HEK293 (cell line): ENCODE measurements around the gene ZNF22.

Experiments
- CTCF ChIA-PET: fragments of 350-600 bp; formaldehyde crosslinking; extraction: SDS; loops from one replicate; lab custom pipeline; 2021; ENCODE audit warnings: antibody characterized with exemption; lab: Yijun Ruan, JAX
- POLR2A ChIA-PET: fragments of 300-600 bp; formaldehyde crosslinking; extraction: SDS; loops from one replicate; lab custom pipeline; 2020; ENCODE audit warnings: antibody characterized with exemption, inconsistent platforms; lab: Yijun Ruan, JAX
- H3K27ac ChIP-seq: fragments of 200-500 bp; sonication (Bioruptor generic); 2 replicates; pipeline ENCODE4 v1.5.1; 2014; ENCODE audit warnings: low read depth, low read length, control low read depth, inconsistent platforms; ENCODE audit errors: extremely low read depth
- H3K36me3 ChIP-seq, 2 experiments: fragments of 200-500 bp in 1 of 2; sonication (Bioruptor generic) in 1 of 2; 1 replicate in 1 of 2; 2 replicates in 1 of 2; pipeline ENCODE4 v1.5.1; 2014 to 2017; ENCODE audit warnings: inconsistent platforms in 2 of 2, low read length in 2 of 2; ENCODE audit not compliant: control insufficient read depth in 2 of 2, insufficient read depth in 1 of 2
- H3K4me1 ChIP-seq: fragments of 200-500 bp; sonication (Bioruptor generic); 2 replicates; pipeline ENCODE4 v1.5.1; 2014; ENCODE audit warnings: mild to moderate bottlenecking, low read length, inconsistent platforms; ENCODE audit not compliant: control insufficient read depth, insufficient read depth
- H3K4me3 ChIP-seq: 2 replicates; pipeline ENCODE4 v1.5.1; 2011; ENCODE audit warnings: low read depth, mild to moderate bottlenecking, control low read depth, low read length, moderate library complexity
- H3K9me3 ChIP-seq: fragments of 200-500 bp; sonication (Bioruptor generic); 2 replicates; pipeline ENCODE4 v1.5.1; 2014; ENCODE audit warnings: low read depth, low read length, inconsistent platforms; ENCODE audit not compliant: control insufficient read depth, insufficient read depth
- GLIS1 ChIP-seq: fragments of 450-650 bp; formaldehyde crosslinking; IDR thresholded peaks from 2 replicates; pipeline ENCODE4 v1.5.1; 2016; ENCODE audit warnings: missing biosample characterization, missing genetic modification characterization
- IKZF3 ChIP-seq: fragments of 450-650 bp; IDR thresholded peaks from 2 replicates; pipeline ENCODE4 v1.5.0; 2018; ENCODE audit warnings: missing biosample characterization, mild to moderate bottlenecking, missing genetic modification characterization, moderate library complexity
- KLF1 ChIP-seq: fragments of 450-650 bp; formaldehyde crosslinking; IDR thresholded peaks from 2 replicates; pipeline ENCODE4 v1.5.1; 2016; ENCODE audit warnings: missing biosample characterization, missing genetic modification characterization
- KLF8 ChIP-seq: fragments of 450-650 bp; formaldehyde crosslinking; IDR thresholded peaks from 2 replicates; pipeline ENCODE4 v1.5.1; 2016; ENCODE audit warnings: missing biosample characterization, missing genetic modification characterization
- ZBTB26 ChIP-seq: fragments of 450-650 bp; formaldehyde crosslinking; optimal IDR thresholded peaks from 2 replicates; pipeline ENCODE3; 2016; ENCODE audit warnings: missing biosample characterization, mild to moderate bottlenecking, missing genetic modification characterization
- ZBTB48 ChIP-seq: fragments of 450-650 bp; formaldehyde crosslinking; IDR thresholded peaks from 2 replicates; pipeline ENCODE4 v1.5.1; 2016; ENCODE audit warnings: missing biosample characterization, missing genetic modification characterization
- ZBTB7A ChIP-seq: fragments of 450-650 bp; formaldehyde crosslinking; IDR thresholded peaks from 2 replicates; pipeline ENCODE4 v1.5.1; 2016; ENCODE audit warnings: low read depth, missing biosample characterization, missing genetic modification characterization
- ZEB2 ChIP-seq: fragments of 450-650 bp; formaldehyde crosslinking; IDR thresholded peaks from 2 replicates; pipeline ENCODE4 v1.5.1; 2016; ENCODE audit warnings: missing biosample characterization, missing genetic modification characterization
- ZIC2 ChIP-seq: fragments of 450-650 bp; formaldehyde crosslinking; IDR thresholded peaks from 2 replicates; pipeline ENCODE4 v1.5.1; 2016; ENCODE audit warnings: missing biosample characterization, missing genetic modification characterization
- ZNF146 ChIP-seq: fragments of 450-650 bp; formaldehyde crosslinking; IDR thresholded peaks from 2 replicates; pipeline ENCODE4 v1.5.1; 2016; ENCODE audit warnings: missing biosample characterization, missing genetic modification characterization
- ZNF169 ChIP-seq: fragments of 450-650 bp; formaldehyde crosslinking; IDR thresholded peaks from 2 replicates; pipeline ENCODE4 v1.5.1; 2016; ENCODE audit warnings: missing biosample characterization, missing genetic modification characterization
- ZNF184 ChIP-seq: fragments of 450-650 bp; IDR thresholded peaks from 2 replicates; pipeline ENCODE4 v1.5.1; 2018; ENCODE audit warnings: missing biosample characterization, mild to moderate bottlenecking, missing genetic modification characterization
- ZNF302 ChIP-seq: fragments of 450-650 bp; formaldehyde crosslinking; IDR thresholded peaks from 2 replicates; pipeline ENCODE4 v1.5.1; 2016; ENCODE audit warnings: missing biosample characterization, missing genetic modification characterization, low read depth
- ZNF335 ChIP-seq: fragments of 450-650 bp; formaldehyde crosslinking; conservative IDR thresholded peaks from 2 replicates; pipeline ENCODE4 v1.5.1; 2016; ENCODE audit warnings: missing biosample characterization, missing genetic modification characterization
- ZNF37A ChIP-seq: fragments of 450-650 bp; IDR thresholded peaks from 2 replicates; pipeline ENCODE4 v1.5.1; 2018; ENCODE audit warnings: missing biosample characterization, missing genetic modification characterization
- ZNF561 ChIP-seq: fragments of 450-650 bp; IDR thresholded peaks from 2 replicates; pipeline ENCODE4 v1.5.1; 2018; ENCODE audit warnings: missing biosample characterization, missing genetic modification characterization, borderline replicate concordance
- ZNF639 ChIP-seq: fragments of 450-650 bp; formaldehyde crosslinking; IDR thresholded peaks from 2 replicates; pipeline ENCODE4 v1.5.1; 2016; ENCODE audit warnings: missing biosample characterization, missing genetic modification characterization
- ZNF654 ChIP-seq: fragments of 450-650 bp; formaldehyde crosslinking; IDR thresholded peaks from 2 replicates; pipeline ENCODE4 v1.5.1; 2016; ENCODE audit warnings: low read depth, missing biosample characterization, missing genetic modification characterization
- ZNF660 ChIP-seq: fragments of 450-650 bp; IDR thresholded peaks from 2 replicates; pipeline ENCODE4 v1.5.1; 2018; ENCODE audit warnings: missing biosample characterization, mild to moderate bottlenecking, missing genetic modification characterization
- ZSCAN30 ChIP-seq: fragments of 450-650 bp; IDR thresholded peaks from 2 replicates; pipeline ENCODE4 v1.5.1; 2018; ENCODE audit warnings: missing biosample characterization, mild to moderate bottlenecking, missing genetic modification characterization, moderate library complexity
- ZXDB ChIP-seq: fragments of 450-650 bp; formaldehyde crosslinking; IDR thresholded peaks from 2 replicates; pipeline ENCODE4 v1.5.1; 2016; ENCODE audit warnings: missing biosample characterization, missing genetic modification characterization
- TF ChIP-seq, protein P1 (sequence below): fragments of 450-650 bp; formaldehyde crosslinking; IDR thresholded peaks from 2 replicates; pipeline ENCODE4 v1.5.1; 2016; ENCODE audit warnings: missing biosample characterization, missing genetic modification characterization
- TF ChIP-seq, protein P2 (sequence below): fragments of 450-650 bp; formaldehyde crosslinking; IDR thresholded peaks from 2 replicates; pipeline ENCODE4 v1.5.1; 2016; ENCODE audit warnings: missing biosample characterization, missing genetic modification characterization
- TF ChIP-seq, protein P3 (sequence below): fragments of 450-650 bp; formaldehyde crosslinking; IDR thresholded peaks from 2 replicates; pipeline ENCODE4 v1.5.1; 2016; ENCODE audit warnings: missing biosample characterization, missing genetic modification characterization

ZNF22 gene

DNA sequence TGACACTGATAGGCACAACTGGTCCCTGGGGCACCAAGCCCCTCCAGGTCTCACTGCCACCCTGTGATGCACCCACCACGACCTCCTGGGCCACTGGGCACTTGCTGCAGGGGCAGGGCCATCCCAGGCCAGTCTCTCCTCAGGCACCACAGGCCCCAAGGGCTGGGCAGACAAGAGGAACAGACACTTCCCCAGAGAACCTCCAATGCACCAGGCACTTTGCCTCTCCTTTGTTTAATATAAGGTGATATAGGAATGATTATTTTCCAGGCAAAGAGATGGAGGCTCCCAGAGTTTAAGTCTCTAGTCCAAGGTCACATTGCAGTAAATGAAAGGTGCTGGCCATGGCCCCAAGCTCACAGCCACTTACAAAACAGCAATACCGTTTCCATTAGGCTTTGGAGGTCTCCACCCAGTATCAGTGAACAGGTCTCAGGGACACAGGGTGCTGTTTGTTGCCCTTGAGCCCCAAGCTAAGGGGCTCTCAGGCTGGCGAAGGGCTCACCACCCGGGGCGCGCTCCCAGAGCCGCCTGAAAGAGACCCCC is 26.6 kb upstream of the ZNF22 start:
- POLR2A ChIA-PET, result no interaction called here
- Histone ChIP-seq H3K4me3 (no peak overlapping the region), H3K9me3 (no peaks in the 10 kb centered on the region), H3K27ac (no peak overlapping the region), H3K4me1 (peaks cover 15% of the 10 kb centered on the region), H3K36me3 (peaks cover 0 to 21% of the 10 kb centered on the region in 2 experiments; a peak in 1 of 3 replicates)
- CTCF ChIA-PET, result interaction anchor here (0.6 to 1.9 kb wide), 6 partner anchors 11 to 43 kb away, joined by 3 to 8 read pairs (median 4); partner anchors contain the start of gene RASSF4
- no peak for TF ChIP-seq ZSCAN30
- TF ChIP-seq ZEB2, result no peak
- TF ChIP-seq ZNF37A (tag by site-specific recombination), result no peak
- TF ChIP-seq ZNF302, result no peak
- TF ChIP-seq KLF1 (tag by site-specific recombination), result no peak

DNA sequence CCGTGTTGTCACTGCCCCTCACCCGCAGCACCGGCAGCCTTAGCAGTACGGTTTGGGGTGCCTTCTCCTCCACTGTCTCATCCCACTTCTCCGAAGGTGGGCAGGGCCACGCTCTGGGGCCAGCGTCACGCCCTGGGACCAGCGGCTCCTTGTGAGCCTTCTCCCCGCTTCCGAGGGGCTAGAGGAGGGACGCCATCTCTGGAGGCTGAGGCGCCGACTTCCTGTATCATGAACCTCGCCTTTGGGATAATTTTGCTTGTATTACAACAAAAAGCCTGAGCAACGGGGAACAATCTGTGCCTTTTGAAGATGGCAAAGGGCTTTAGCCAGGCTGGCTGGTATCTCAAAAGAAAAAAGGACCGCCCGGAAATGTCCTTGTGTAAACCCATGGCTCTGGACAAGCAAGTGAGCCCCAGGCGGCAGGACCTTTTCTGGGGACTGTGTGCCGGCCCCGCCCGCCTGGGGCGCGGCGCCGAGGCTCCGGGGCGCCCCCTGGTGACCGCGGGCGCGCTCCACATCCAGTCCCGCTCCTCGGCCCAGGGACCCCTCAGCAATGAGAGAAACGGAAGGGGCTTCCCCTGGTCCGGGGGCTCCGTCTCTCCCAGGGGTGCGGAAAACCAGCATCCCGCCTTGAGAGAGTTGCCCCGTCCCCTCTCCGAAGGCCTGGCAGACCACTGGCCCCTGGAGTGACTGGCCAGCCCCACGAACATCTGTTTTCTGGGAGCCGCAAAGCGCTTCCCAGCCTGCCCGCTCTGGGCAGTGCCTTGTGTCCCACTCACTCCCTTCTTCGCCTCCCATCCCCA is 25.9 kb upstream of the ZNF22 start:
- peaks cover 18% of the 10 kb centered on the region for H3K4me1 ChIP-seq

More for the DNA sequence above, 25.9 kb upstream of the ZNF22 start:
- peak overlapping the region; percentile 28; the same call in 1 of the 2 replicates for H3K27ac ChIP-seq
- peaks cover 0 to 21% of the 10 kb centered on the region in 2 experiments; a peak in 1 of 3 replicates for H3K36me3 ChIP-seq
- ChIA-PET CTCF (interaction anchor here (1.0 to 1.9 kb wide), 5 partner anchors 11 to 42 kb away, joined by 3 to 8 read pairs (median 5); no protein-coding TSS in a partner anchor), POLR2A (interaction anchor here (1.0 to 2.3 kb wide), 2 partner anchors 11 to 42 kb away, joined by 3 to 12 read pairs; no protein-coding TSS in a partner anchor)
- H3K9me3 ChIP-seq, result no peaks in the 10 kb centered on the region
- peak overlapping the region; percentile 39 for H3K4me3 ChIP-seq
- TF ChIP-seq ZNF184 (tag by site-specific recombination) (no peak), ZNF169 (tag by site-specific recombination) (no peak), GLIS1 (tag by site-specific recombination) (peak; percentile 6; the same call in 1 of the 2 replicates), ZNF335 (tag by site-specific recombination) (0 out of 2 replicates have a peak, but pooled peaks have one; percentile 37), ZXDB (tag by site-specific recombination) (0 out of 2 replicates have a peak, but pooled peaks have one; percentile 15), ZBTB26 (tag by site-specific recombination) (peak; percentile 60), ZIC2 (tag by site-specific recombination) (peak; percentile 14; the same call in 1 of the 2 replicates), ZNF654 (tag by site-specific recombination) (peak; percentile 27; the same call in 1 of the 2 replicates), ZBTB48 (tag by site-specific recombination) (peak; percentile 76), IKZF3 (tag by site-specific recombination) (peak; percentile 13; the same call in 1 of the 2 replicates), ZNF561 (tag by site-specific recombination) (0 out of 2 replicates have a peak, but pooled peaks have one; percentile 44), ZBTB7A (tag by site-specific recombination) (peak; percentile 73; the same call in 1 of the 2 replicates), ZNF639 (tag by site-specific recombination) (no peak), ZSCAN30 (peak; percentile 62; the same call in 1 of the 2 replicates), ZNF660 (peak; percentile 65; the same call in 1 of the 2 replicates), KLF8 (tag by site-specific recombination) (0 out of 2 replicates have a peak, but pooled peaks have one; percentile 5), ZNF146 (no peak)
- TF ChIP-seq, protein P1, sequence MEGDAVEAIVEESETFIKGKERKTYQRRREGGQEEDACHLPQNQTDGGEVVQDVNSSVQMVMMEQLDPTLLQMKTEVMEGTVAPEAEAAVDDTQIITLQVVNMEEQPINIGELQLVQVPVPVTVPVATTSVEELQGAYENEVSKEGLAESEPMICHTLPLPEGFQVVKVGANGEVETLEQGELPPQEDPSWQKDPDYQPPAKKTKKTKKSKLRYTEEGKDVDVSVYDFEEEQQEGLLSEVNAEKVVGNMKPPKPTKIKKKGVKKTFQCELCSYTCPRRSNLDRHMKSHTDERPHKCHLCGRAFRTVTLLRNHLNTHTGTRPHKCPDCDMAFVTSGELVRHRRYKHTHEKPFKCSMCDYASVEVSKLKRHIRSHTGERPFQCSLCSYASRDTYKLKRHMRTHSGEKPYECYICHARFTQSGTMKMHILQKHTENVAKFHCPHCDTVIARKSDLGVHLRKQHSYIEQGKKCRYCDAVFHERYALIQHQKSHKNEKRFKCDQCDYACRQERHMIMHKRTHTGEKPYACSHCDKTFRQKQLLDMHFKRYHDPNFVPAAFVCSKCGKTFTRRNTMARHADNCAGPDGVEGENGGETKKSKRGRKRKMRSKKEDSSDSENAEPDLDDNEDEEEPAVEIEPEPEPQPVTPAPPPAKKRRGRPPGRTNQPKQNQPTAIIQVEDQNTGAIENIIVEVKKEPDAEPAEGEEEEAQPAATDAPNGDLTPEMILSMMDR (tag by site-specific recombination), result peak; percentile 82
- TF ChIP-seq, protein P2, sequence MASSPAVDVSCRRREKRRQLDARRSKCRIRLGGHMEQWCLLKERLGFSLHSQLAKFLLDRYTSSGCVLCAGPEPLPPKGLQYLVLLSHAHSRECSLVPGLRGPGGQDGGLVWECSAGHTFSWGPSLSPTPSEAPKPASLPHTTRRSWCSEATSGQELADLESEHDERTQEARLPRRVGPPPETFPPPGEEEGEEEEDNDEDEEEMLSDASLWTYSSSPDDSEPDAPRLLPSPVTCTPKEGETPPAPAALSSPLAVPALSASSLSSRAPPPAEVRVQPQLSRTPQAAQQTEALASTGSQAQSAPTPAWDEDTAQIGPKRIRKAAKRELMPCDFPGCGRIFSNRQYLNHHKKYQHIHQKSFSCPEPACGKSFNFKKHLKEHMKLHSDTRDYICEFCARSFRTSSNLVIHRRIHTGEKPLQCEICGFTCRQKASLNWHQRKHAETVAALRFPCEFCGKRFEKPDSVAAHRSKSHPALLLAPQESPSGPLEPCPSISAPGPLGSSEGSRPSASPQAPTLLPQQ (tag by site-specific recombination), result 0 out of 2 replicates have a peak, but pooled peaks have one; percentile 9
- TF ChIP-seq, protein P3, sequence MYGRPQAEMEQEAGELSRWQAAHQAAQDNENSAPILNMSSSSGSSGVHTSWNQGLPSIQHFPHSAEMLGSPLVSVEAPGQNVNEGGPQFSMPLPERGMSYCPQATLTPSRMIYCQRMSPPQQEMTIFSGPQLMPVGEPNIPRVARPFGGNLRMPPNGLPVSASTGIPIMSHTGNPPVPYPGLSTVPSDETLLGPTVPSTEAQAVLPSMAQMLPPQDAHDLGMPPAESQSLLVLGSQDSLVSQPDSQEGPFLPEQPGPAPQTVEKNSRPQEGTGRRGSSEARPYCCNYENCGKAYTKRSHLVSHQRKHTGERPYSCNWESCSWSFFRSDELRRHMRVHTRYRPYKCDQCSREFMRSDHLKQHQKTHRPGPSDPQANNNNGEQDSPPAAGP (tag by site-specific recombination), result no peak
